RPMI8226 (cell line): Measurements from ENCODE around the gene ABHD2.
"Not testable (repeated sequence)": the region's sequence is repeated elsewhere in the genome, so short reads cannot be mapped to it uniquely, and the experiment has no call there.

Source experiments
- DNase-seq: peaks from one replicate; pipeline ENCODE4 v3.0.0-alpha.2; 2015

Gene ABHD2

DNA sequence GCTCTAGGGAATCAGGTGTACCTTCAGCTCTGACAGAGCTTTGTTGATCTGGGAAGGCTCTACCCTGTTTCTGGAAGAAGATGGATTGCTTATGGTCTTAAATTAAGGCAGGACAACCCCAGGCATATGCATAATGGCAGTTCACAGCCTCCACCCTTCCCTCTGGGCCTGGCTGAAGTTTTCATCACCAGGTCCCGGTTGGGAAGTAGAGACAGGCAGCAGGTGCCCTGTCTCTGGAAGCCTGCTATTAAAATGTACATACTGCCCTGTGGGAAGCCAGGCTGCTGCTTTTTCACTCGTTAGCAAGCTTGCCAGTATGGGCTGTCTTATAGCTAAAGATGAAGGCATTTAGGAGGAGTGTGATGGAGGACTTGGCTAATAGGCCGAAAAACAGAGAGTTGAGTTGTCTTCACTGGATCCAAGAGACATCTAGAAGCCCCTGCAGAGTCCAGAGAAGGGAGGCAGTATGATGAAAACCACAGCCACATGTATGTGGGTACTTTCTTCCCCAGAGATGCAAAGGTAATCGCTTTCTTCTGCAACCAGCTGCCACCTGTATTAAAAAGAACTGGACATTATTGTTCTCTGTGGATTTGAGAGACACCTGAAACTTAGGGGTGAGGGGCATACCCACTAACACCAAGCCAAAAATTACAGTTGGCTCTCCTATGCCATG lies 34.4 kb downstream of the ABHD2 start:
- DNase-seq = peak; percentile 83

DNA sequence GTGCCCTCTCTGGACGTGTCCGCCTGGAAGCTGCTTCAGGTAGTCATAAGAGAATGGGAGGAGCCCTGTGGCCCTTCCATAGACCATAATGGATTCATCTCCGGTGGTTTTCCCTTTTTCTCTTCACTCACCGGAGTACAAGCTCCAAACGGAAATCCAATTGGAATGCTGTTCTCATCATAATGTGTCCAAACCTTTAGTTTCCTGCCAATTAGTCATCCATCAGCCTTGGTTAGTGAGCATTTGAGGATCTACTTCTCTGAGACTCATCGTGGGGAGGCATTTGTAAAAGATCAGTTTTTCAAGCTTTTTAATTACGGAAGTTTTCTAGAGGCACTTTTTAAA lies 34.9 kb downstream of the ABHD2 start:
- DNase-seq = no peak

DNA sequence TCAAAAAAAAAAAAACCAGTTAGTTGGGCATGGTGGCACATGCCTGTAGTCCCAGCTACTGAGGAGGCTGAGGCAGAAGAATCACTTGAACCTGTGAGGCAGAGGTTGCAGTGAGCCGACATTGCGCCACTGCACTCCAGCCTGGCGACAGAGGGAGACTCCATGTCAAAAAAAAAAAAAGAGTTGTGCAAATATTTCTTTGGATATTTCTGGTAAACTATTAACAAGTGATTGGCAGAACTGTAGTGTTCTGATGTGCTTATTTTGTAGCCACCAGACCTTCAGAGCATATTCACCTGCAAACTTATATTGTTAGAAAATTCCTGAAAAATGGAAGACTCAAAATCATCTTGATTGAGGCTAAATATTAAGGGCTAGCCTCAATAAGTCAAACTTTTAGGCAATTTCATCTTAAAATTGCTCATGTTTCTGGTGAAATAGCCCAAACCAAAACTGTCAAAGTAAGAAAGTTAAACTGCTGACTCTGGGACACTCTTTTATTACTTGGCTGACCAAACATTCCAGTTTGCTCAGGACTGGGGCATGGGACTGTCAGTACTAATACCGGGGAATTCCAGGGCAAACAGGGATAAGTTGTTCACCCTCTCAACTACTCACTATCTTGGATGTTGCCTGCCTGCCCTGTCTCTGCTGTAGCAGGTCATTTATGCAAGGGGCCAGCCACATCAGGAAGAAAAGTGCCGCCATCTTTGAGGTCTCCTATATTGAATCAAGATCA lies 37.0 kb downstream of the ABHD2 start:
- no peak for DNase-seq

DNA sequence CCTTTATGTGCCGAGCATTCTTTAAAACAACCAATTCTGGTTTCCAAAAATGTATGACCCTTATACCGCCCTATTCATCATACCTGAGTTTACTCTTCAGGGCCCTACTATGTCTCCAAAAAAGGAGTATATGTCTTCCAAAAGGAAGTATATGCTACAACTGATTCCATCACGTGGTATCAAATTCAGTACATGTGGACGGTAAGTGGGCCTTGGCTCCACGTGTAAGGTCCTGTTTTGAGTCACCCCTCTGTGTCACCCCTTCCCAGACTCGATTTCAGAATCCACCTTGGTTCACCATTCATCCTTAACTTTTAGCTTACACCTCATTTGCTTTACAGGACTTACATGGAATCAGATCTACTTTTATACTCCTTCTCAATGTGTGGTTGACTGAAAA lies 37.8 kb downstream of the ABHD2 start:
- DNase-seq = no peak

DNA sequence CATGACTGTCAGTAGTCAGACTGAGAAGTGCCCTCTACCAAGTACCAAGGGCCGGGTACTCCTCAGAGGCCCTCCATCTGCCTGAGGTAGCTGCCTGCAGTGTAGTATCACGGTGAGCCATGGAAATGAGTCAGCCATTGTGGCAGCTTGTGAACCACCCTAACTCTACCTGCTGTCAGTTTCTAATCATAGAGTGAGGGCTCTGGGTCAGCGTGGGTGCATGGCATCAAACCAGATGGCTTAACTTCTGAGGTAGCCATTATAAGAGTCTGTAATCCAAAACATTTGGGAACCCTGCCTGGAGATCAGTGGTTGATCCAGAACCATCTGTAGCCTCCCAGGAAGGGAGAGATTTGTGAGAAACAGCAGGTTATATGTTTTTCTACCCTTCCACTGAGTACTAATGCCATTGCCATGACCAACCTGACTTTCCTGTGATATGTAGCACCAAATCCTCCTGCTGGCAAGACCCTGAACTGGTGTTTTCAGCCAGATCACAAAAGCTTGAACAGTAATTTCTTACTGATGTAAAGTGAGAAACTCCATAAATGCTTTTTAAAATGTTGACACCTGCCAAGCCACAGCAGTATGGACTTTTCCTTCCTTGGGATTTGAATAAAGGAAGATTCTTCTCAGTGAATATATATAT lies 38.9 kb downstream of the ABHD2 start:
- DNase-seq = peak; percentile 26

DNA sequence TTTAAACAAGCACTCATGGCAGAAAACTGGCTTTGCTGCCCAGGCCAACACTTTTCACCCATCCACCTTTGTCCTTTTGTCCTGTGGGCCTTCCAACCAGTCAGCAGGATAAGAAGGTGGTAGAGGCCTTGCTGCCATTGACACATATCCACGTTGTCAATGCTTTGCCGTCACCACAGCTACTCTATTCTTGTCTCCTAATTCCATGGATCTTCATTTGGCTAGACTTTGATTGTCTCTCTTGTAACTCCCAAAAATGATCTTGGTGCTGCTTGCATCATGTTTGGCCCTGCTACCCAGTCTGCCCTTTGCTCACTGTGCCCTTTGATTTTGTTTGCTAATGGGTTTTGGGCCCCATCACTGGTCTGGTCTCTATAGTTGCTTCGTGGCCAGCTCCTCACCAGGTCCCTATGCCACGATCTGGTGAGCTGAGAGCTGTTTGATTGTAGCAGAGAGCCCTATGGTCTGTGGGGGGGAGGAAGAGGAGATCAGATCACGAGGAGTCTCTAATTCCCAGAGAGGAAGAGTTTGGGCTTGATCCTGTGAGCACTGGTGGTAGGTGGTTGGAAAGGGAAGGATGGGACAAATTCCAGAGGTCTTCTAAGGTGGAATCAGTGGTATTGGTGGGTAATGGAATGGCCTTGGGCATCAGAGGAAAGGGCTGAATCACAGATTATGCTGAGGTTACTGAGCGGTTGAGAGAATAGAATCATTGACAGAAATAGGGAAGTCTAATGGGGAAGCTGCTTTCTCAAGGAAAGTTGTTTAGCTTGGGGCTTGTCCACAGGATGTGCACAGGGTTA lies 40.3 kb downstream of the ABHD2 start:
- DNase-seq = no peak

DNA sequence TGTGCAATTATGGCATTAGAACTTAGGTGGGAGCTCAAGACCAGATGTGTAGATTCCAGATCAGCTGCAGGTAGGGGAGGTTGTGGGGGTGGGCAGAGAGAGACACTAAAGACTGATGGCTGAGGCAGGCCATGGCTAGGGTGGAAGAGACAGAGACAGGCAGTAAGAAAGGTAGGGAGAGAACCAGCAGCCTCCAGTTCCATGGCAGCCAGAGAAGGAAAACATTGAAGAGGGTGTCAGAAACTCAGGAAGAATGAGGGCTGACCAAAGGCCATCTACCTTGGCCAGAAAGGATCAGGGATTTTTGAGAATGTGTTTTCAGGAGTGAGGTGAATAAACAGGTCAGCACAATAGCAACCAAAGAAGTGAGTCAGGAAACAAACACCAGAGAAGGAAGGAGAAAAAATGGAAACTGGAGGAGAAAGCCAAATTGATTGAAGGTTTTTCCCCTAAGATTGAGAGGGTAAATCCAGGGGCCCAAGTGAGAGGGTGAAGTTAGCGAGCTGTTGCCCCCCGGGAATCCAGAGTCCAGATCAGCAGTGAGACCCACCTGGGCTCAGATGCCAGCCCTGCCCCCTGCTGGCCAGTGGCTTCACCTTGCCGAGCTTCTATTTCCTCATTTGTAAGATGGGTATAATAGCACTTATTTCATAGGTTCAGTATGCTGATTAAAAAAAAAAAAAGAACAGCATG lies 41.0 kb downstream of the ABHD2 start:
- peak; percentile 65 for DNase-seq

DNA sequence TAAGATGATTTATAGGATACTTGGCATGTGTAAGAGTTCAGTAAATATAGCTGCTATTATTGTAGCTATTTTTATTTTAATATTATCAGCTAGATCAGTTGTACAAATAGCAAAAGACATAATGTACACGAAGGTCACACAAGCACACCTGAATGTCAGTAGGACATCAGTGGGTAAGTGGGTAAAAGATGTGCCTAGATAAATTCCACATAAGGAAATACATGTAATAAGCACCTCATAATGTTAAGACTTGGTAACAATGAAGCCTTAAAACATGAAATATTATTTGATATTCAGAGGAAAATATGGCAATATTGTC lies 41.5 kb downstream of the ABHD2 start:
- no peak for DNase-seq

DNA sequence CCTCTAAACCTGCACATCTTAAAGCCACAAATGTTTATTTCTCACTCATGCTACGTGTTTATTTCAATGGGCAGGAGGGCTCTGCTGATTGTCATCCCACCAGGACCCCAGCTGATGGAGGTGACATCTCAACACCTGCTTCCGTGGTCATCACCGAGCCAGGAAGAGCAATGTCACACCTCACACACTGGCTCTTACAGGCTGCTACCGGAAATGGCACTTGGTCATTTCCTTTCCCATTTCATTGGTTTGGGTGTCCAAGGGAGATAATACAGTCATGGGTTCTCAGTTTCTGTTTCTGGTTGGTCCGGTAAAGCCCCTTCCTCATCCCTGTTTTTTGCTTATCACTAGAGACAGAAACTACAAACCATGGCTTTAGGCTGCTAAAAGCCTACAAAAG lies 41.9 kb downstream of the ABHD2 start:
- no peak for DNase-seq

DNA sequence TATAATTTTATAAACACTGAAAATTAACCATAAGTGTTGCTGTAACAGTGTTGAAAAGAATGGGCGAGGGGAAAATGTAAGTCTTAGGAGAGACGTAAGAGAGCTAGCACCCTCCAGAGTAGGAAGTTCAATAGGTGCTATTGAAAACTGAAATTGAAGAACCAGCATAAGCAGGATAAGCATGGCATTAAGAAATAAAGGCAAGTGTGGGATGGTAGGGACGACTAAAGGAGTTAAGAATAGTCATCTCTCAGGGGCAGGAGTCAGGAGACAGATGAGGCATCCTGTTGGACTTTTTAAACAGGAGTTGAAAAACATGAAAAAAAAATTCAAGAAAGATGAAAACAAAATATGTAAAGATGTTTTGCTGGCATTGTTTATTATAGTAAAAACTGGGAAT lies 43.5 kb downstream of the ABHD2 start:
- DNase-seq = no peak

DNA sequence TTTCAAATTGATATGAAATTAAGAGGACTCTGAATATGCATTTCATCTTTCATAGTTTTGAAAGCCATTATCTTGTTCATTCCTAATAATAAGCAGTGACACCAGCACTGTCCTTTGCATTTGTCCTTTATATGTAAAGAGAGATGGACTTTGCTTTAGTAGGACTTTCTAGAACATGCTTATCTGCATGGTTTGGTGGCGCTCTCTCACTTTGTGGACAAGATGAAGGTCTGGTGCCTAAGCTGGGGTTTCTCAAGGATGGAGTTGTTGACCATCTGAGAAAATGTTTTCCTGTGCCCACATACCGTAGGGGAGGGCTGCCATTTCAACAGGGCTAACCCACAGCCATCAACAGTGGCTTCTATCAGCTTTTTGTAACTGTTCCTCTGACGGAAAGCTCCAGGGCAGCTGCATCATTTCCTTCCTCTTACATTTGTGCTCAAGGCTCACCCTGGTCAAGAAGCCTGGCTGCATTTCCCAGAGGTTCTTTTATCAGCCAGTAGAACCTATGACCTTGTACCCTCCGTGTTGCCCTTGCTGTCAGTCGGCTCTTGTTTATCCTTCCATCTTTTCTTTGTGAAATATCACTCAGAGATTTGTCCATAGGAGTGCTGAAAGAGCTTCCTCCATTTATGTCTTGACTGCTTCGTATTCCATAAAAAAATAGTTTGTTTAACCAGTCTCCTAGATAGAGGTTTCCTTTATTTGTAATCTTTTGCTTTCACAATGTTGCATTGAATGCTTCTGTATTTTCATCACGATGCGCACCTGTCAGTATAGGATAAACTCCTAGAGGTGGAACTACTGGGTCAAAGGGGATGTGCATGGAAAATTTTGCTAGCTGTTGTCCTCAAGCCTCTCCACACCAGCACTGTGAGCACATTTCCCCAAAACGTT lies 44.6 kb downstream of the ABHD2 start:
- no peak for DNase-seq

DNA sequence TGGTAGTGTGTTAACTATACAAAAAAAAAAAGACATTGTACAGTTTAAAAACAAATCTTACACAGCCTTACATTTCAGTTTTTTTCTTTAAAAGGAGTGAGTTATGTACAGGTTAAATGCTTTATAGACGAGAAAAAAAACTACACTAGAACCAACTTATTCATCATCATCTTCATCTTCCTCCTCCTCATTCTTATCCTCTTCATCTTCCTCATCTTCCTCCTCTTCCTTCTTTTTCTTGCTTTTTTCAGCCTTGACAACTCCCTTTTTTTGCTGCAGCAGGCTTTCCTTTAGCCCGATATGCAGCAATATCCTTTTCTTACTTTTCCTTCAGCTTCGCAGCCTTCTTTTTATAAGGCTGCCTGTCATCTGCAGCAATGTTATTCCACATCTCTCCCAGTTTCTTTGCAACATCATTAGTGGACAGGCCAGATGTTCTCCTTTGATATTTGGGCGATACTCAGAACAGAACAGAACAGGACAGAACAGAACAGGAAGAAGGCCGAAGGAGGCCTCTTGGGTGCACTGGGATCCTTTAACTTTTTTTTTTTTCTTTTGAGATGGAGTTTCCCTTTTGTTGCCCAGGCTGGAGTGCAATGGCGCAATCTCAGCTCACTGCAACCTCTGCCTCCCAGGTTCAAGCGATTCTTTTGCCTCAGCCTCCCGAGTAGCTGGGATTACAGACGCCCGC lies 47.3 kb downstream of the ABHD2 start:
- not testable (repeated sequence) for DNase-seq

DNA sequence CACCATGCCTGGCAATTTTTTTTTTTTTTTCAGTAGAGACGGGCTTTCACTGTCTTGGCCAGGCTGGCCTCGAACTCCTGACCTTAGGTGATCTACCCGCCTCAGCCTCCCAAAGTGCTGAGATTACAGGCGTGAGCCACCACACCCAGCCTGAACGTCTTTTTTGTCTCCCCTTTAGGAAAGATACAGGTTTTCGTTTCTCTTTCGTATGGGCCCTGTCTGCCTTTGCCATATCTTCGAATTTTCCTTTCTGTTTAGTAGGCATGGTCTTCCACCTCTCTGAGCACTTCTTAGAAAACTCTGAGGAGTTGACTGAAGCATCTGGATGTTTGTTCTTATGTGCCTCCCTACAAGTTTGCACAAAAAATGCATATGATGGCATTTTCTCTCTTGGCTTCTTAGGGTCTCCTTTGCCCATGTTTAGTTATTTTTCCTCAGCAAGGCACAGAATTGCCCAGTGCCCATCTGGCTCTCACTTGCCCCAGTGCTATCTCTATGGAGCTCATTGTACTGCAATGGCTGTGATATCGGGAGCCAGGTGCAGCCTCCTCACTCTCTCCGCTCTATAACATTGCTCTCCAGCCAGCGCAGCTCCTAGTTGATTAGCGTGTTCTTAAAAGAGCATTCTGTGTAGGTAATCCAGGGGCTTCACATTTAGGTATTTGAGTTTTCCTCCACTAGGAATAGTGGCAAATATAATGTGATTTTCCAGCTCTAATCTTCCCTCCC lies 48.0 kb downstream of the ABHD2 start:
- DNase-seq = no peak

DNA sequence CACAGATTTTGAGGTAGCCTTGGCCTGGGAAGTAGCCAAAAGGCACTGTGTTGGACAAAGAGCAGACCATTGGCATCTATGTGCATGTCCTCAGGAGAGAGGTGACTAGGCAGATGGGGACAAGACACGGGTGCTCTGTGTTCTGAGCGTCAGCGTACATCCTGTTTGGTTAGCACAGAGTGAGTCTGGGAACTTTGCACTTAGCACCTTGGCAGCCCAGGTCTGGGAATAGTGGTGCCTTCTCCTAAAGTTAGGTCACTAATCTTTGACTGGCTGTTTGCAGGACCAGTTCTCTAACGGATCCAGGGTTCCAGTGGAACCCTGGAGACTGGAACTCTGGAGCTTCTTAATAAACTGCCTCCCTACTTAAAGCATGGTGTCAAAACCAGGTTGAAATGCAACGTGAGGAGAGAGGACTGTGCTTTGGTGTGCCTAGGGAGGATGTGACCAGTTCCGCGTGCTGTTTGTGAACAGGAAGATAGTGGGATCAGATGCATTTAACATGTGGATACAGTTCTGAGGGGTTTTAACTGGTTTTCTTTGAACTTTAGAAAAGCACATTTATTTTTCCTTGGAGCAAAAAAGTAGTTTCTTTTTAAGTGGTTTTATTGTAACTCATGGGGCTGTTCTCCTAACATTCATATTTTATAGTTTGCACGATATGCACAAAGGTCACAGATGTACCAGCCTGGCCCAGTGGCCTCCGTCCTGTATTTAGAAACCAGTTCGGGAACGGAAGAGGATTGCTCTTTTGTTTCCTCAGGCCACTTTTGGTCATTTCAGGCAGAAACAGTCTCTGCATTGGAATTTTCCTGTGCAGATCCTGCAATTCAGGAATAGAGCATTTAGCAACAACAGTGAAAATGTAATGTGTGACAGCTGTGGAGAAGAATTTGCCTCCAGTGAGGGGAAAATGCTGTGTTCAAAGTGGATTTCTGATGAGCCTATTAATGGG lies 48.8 kb downstream of the ABHD2 start:
- DNase-seq = no peak

DNA sequence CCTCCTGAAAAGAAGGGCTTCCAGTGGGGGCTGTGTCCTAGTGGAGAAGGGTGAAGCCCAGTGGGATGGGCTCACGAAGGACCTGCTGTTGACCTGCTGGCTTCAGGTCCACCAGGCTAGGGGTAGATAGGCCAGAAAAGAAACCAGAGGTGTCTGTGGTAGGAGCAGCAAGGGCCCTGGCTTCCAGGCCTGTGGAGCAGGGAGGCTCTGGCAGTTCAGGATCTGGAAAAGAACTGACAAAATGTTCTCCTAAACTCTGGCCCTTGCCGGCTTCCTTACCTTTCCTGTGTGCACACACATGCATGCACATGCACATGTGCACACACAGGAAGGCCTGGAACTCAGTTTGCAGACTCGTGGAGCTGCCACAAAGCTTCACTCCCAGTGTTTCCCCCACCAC lies 49.7 kb downstream of the ABHD2 start:
- no peak for DNase-seq

DNA sequence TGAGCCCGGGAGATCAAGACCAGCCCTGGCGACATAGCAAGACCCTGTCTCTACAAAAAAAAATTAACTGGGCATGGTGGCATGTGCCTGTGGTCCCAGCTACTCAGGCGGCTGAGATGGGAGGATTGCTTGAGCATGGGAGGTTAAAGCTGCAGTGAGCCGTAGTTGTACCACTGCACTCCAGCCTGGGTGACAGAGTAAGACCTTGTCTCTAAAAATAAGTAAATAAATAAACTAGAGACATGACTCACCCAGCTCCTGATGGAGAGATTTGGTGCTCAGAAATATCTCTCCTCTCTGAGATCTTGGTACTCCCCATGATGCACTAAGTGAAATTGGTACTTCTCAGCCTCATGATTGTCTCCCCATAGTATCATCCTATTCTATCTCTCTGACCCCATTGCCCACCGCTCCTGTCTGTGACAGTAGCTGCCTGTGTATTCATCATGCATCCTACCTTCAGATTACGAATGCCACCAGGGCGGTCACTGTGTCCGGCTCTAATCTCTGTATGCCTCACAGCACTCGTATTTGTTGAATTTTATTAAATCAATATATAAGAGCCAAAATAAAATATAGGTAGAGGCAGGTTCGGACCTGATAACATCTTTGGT lies 50.9 kb downstream of the ABHD2 start:
- DNase-seq = no peak

DNA sequence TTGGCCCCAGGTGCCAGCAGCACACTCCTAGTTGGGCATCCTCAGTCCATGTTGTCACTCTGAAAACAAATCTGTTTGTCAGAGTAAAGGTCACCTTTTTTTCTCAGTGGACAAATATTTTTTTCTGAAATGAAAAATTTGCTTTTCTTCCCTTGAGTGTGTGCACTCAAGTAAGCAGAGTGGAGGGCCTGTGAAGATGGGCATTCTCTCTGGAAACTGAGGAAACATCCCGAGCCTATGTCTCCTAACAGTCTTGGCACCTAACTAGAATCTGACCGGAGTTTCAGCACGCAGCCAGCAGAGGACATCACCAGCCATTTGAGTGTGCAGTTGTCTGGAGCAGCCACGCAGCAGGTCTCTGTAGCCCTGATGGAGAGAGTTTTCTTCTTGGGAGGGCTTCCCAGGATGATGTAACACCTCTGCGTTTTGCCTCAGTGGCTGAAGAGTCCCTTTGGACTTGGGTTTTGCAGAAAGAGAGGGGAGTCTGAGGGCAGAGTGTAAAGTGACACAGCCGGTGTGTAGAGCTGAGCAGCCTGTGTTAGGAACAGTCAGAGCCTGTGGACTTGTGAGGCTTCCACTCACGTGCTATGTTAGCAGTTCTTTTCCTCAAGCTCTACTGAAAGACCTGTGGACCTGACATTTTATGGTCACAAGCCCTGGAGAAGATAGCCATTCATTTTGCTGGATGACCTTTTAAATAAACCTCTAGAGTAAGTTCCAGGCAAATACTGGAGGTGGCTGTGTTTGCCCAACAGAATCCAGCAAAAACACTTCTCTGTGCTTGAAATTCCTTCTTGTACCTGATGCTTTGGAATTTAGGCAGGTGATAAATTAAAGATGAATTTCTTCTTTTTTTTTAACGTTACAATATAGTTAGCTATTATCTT lies 51.6 kb downstream of the ABHD2 start:
- no peak for DNase-seq

DNA sequence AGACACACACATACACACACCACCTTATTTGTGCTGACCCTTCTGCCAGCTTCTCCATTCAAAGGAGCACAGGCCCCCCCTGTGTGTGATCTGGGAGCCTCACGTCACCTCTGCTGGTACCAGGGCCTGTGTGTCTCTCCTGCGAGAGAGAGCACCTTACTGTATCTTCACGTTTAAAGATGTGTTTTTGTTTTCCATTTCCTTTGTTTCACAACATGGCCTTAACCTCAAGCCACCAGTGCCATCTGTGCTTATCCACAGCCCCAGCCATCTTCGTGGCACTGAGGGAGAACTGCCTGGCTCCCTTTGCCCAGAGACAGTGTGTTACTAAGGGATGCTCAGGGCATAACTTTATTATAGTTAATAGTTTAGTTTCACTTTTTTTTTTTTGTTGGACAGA lies 52.3 kb downstream of the ABHD2 start:
- no peak for DNase-seq
